HG02938 (cell line): ENCODE measurements around the gene JAKMIP2.
"Not testable (repeated sequence)": the region's sequence is repeated elsewhere in the genome, so short reads cannot be mapped to it uniquely, and the experiment has no call there.

Source experiments
- ATAC-seq: cut with Tn5 transposase; IDR thresholded peaks from one replicate; pipeline ENCODE4 v1.9.1; 2021; ENCODE audit warnings: mild to moderate bottlenecking, moderate library complexity; ENCODE audit not compliant: unreplicated experiment

Gene JAKMIP2

DNA sequence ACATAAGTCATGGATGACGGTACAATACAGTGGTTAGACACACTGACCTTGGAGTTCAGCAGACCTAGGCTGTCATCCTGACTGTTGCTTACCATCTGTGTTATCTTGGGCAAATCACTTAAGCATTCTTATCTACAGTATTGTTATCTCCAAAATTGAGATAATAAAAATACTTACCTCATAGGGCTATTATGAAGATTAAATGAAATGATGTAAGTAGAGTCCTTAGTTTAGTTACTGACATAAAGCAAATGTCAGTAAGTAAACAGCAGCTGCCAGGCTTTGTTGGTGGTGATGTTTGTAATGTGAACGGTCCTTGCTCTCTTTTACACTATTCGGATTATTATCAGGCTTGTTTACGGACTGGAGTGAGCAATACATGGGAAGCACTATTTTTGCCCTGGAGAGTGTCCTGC is 165.3 kb downstream of the JAKMIP2 start:
- ATAC-seq, result no peak

DNA sequence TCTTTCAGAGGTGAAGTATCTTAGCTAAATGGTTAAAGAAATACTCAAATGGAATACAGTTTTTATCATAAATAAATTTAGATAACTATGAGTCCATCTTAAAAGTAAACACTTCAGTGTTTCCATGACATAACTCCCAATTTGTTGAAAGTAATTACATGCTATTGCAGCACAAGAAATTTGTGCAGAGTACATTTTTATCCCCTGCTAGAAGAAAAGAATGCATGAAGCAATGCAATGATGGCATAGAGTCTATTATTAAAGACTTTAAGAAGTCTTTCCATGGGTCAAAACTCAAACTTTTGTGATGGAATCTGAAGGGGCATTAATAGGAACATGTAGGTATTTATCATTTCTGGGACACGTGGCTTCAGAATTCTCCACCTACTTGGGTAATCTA is 166.1 kb downstream of the JAKMIP2 start:
- ATAC-seq, result no peak

DNA sequence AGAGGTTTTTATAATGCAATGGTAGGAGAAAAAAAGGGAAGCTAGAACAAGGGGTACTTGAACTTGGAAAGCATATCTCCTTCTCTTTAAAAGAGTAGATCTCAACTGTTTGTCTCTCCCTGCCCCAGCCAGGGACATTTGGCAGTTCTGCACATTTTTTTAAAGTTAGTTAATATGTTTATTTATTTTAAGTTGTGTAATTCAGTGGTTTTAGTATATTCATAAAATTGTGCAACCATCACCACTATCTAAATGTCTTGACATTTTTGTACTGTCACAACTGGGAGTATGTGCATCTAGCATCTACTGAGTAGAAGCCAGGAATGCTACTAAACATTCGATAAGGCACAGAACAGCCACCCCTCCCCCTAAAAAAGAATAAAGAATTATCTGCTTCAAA is 169.2 kb downstream of the JAKMIP2 start:
- ATAC-seq, result no peak

DNA sequence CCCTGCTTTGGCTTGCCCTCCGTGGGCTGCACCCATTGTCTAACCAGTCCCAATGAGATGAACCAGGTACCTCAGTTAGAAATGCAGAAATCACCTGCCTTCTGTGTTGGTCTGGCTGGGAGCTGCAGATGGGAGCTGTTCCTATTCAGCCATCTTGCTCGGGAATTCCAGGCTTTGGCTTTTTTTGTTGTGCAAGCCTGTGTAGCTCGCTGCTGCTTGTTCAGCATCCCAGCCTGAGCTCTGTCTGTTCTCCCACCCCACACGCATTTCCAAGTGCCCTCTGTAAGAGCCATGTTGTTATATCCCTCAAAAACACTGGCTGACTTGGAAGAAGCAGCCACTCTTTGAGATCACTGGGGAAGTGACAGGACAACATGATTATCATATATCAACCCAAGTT is 171.0 kb downstream of the JAKMIP2 start:
- ATAC-seq, result no peak

DNA sequence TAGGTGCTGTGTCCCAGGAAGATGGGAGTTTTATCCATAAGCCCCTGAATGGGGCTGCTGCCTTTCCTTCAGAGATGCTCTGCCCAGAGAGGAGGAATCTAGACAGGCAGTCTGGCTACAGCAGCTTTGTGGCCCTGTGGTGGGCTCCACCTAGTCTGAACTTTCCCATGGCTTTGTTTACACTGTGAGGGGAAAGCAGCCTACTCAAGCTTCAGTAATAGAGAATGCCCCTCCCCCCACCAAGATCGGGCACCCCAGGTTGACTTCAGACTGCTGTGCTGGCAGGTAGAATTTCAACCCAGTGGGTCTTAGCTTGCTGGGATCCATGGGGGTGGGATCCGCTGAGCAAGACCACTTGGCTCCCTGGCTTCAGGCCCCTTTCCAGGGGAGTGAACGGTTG is 171.7 kb downstream of the JAKMIP2 start:
- ATAC-seq, result no peak

DNA sequence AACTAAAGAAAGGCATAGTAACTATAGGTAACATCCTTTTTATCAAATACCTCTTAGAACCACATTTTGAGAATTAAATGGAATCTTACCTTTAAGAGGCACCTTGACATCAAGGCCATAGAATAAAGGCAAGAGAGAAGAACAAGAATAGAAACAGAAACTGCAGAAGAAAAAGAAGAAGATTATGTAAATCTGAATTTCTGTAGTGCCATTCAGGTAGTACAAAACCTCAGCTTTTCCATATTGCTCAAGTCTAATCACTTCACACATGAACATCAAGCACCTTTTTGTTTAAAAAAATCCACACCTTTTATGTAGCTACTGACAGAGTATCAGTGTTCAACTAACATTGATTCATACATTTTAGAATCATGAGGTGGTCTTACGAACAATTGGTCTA is 180.9 kb downstream of the JAKMIP2 start:
- ATAC-seq, result no peak

DNA sequence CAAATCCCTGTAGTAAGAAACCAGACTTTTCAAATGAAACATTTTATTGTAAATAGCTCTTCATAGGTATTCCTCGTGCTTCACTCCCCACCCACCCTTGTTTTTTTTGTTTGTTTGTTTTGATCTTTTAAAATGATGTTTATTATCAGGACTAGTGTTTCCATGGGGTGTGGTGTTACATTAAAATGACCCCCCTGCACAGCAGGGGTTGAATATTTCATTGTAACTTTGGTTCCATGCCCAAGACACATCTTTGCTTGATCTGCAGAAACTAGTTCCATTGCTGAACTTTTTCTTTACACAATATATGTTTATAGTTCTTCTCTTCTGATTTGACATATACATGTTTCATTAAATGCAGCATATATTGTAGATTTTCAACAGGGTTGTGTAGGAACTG is 191.4 kb downstream of the JAKMIP2 start:
- ATAC-seq, result no peak

DNA sequence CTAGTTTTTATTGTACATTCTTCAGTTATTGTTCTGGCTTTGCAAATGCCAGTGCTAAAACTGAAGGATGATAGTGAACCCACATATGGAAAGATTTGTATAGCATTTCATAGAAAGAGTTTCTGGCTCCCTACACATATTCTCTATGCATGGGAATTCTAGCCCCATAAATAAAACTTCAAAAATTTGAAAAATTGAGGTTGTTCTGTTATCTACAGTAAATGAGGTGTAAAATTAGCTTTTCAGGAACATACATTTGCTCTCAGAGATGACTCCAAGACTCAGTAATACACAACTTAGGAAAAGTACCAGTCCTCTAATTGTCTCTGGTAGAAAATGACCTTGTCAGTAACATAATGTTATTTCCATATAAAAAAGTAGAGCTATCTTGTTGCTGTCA is 192.4 kb downstream of the JAKMIP2 start:
- no peak for ATAC-seq

DNA sequence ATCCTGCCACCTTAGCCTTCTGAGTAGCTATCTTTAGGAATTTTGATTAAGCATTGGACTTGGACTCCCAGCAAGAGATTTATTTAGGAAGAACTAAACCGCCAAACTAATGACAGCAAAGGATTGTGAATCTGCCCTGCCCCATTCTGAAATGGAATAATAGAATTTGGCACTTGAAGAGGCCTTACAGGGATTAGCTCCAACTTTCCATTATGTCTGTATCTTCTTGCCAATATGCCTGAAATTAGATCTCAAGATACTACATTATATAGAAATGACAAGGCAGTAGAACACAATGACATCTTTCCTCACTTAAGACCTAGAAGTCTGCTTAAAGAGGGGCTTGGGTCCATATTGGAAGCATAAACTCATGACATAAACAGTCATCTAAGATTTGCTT is 195.7 kb downstream of the JAKMIP2 start:
- ATAC-seq, result no peak

DNA sequence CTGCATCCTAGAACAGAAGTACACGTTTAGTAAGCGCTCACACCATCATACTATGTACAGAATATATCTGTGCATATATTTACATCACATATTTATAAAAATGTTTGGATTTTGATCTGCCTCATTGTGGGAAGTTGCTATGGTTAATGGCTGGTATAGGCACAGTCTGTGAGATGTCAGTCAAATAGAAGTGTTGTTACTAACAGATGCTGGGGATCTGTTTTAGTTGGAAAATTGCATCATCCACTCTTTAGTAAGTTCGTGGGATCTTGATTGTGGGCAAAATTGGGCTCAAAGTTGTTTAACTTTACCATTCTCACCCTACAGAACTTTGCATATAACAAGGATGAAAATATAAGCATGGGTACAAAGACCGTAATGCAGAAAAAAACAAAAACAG is 196.3 kb downstream of the JAKMIP2 start:
- no peak for ATAC-seq

DNA sequence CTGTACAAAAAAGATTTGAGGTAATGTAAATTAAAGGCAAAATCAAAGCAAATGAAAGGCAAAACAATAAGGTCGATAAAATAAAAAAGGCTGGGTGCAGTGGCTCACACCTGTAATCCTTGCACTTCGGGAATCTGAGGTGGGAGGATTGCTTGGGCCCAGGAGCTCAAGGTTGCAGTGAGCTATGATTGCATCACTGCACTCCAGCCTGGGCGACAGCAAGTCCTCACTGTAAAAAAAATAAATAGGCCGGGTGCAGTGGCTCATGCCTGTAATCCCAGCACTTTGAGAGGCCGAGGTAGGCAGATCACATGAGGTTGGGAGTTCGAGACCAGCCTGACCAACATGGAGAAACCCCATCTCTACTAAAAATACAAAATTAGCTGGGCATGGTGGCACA is 200.3 kb downstream of the JAKMIP2 start:
- not testable (repeated sequence) for ATAC-seq

DNA sequence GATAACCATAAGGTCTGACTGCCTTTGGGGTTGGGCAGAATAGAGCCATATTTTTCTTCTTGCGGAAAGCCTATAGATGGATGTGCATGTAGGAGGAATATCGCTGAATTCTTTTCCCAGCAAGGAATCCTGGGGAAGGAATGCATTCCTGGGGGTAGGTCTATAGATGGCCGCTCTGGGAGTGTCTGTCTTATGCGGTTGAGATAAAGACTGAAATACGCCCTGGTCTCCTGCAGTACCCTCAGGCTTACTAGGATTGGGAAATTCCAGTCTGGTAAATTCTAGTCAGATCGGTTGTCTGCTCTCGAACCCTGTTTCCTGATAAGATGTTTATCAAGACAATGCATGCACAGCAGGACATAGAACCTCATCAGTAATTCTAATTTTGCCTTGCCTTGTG is 202.1 kb downstream of the JAKMIP2 start:
- not testable (repeated sequence) for ATAC-seq

DNA sequence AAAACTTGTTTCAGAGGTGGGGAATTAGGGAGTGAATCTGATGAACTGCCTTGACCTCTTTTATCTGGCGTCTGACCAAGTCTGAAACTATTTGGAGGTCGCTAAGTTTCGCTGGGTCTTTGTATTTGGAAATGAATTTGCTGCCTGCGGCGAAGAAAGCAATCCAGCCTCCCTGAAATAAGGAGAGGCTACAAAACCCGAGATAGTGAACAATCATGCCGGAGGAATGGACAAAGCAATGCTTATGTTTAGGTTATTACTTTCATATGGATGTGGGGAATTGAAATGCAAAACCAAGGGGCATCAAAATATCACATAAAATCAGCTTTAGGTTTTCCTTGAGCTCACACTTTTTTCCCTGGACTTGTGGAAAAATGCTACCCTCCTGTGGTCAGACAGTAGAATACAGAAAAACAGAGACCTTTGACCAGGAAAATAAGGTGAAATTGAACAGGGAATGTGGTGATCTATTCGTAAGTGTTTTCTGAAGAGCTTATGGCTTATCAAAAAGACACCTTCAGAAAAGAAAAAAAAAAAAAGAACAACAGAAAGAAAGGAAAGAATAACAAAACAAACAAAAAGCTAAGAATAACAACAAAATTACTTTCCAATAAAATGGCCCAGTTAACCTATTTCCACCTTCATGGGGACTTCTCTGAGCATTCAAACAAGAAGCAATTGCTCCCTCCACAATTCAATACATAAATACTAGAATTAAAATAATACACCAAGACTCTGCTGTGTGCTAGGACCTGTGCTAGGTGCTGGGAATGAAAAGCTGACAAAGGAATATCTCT is 204.1 kb downstream of the JAKMIP2 start:
- ATAC-seq, result no peak

DNA sequence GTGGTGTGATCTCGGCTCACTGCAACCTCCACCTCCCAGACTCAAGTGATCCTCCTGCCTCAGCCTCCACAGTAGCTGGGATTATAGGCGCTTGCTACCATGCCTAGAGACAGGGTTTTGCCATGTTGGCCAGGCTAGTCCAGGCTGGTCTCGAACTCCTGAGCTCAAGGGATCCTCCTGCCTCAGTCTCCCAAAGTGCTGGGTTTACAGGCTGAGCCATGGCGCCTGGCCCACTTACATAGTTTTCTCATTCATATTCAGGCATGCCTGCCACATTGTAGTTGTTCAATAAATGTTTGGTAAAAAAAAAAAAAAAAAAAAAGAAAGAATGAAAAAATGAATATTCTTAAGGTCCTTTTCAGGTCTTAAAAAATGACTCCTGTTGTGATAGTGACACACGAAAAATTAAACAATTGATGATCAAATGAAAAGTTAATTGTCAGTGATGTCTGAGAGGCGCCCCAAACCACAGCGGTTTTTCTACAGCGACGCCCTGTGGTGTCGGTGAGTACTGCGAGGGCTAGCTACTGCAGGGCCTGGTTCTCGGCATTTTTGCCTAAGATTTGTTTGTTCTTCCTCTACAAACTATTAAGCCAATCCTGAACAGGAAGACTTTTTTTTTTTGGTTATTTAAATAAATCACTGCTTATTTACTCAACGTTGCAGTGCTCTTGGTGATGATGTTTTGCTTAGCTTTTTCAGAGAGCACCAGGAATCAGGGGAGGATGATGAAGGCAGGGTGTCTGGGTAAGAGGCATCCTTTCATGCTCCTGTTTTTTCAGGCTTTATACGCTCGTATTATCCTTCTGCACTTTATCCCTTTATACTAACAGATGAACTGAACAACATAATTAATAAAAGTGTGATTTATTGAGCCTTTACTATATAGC is 205.6 kb downstream of the JAKMIP2 start:
- peak; percentile 82 for ATAC-seq

DNA sequence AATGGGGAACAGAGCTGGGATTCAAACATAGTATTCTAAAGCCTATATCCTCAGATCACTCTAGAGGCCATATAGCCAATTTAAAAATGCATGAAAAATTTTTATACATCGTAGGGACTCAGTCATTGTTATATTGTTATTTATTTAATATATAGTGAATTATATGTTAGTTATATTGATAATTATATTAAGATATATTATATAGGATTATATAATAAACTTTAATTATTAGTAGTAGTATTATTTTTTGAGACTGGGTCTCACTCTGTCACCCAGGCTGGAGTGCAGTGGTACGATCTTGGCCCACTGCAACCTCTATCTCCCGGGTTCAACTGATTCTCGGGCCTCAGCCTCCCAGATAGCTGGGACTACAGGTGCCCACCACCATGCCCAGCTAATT is 206.9 kb downstream of the JAKMIP2 start:
- ATAC-seq, result no peak

DNA sequence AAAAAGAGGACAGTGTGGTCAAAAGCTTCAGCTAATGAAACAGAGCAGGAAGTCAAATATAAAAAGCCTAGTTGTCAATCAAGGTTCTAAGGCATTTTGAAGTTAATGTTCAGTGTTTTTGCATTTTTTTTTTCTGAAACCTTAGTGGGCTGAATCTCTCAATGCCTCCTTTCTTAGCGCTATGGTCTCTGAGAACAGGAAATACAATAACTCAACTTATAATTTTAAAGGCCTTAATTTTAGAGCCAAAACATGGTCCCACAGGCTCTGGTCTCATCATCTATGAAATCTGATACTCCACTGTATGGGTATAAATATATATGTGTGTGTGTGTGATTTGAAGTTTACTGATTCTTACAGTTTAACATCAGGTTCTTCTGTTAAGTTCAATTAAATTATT is 209.3 kb downstream of the JAKMIP2 start:
- no peak for ATAC-seq

DNA sequence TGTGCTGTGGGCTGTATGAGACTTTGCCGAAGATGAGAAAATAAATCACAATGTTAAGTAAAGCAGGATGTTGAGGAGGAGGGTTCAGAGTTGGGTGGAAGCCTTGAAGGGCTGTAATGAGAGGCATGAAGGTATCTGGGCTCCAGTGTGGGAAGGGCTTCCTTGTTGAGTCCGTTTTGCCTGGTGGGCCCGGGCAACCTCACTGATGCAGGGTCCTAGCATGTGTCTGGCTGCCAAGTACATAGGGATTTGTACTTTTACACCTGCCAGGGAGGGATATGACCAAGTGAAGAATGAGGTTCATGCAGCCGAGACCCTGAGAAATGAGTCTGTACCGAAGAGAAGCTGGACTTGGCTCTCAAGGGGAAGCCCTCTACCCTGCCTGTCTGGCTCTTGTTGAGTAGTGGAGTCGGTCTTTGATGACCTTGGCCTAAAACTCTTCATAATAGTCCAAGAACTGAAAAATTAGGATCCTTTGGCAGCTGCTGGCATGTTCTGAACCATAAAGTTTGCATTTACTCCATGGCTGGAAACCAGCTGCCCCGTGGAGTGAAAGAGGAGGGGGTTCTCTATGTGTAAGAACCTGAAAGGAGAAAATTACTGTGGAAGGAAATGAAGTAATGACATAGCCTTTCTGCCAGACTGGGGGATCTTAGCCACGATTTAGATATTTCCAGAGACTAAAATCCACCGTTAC is 213.7 kb downstream of the JAKMIP2 start:
- ATAC-seq, result no peak

DNA sequence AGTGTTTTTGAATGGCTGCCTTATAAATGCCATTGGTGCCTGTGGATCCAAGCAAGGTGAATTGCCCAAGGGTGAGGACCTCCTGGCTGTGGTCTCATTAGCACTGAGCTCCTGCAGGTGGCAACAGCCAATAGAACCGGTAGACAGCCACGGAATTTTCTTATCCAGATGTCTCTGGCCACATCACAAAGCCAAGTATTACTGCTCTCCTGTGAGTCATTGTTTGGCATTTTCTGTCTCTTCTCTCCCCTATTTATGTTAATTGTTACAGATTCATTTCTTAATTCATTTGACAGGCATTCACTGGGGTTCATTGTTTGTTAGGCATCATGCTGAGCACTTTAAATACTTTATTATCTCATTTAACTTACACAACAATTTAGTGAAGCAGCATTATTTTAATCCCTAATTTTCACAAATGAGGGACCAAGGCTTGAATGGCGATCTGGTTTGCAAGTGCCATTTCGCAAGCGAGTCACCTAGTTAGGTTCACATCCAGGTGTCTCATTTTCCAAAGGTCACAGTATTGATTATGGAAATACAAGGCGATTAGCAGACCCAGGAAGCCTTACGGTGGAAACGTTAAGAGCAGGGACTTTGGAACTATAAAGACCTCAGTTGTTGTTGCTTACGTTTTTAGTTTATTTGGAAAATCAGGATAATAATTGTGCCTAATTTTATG is 214.5 kb downstream of the JAKMIP2 start:
- ATAC-seq, result no peak

DNA sequence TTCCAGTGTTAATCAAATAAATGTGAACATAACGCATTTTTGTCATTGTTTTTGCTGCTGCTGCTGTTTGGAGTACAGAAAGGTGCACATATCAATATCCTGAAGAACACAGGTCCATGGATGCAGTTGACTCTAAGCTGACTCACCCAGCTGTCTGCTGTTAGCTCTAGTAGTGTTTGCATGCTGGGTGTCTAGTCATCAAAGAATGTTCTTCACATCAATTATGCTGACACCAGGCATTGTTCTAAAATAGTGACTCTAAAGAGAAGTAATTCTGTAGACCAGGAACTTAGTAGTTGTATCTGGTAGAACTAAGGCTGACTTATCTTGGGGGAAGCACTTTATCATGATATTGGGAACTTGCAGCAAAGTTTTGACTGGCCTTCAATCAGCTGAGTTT is 217.0 kb downstream of the JAKMIP2 start:
- no peak for ATAC-seq

DNA sequence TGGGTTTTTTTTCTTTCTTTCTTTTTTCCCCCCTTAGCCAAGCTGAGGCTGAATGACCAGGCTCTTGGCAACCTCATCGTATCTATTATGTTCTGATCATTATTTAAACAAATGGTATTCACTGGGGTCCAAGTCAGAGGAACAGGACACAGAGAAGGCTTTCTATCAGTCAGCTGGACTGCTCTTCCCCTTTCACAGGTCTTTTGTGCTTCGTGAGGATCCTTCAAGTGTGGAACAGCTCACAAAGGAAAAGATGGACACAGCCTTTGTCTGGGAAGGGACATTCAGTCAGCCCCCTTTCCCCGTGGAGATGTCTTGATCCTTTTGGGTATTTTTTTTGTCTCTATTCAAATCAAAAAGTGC is 218.4 kb downstream of the JAKMIP2 start:
- no peak for ATAC-seq

DNA sequence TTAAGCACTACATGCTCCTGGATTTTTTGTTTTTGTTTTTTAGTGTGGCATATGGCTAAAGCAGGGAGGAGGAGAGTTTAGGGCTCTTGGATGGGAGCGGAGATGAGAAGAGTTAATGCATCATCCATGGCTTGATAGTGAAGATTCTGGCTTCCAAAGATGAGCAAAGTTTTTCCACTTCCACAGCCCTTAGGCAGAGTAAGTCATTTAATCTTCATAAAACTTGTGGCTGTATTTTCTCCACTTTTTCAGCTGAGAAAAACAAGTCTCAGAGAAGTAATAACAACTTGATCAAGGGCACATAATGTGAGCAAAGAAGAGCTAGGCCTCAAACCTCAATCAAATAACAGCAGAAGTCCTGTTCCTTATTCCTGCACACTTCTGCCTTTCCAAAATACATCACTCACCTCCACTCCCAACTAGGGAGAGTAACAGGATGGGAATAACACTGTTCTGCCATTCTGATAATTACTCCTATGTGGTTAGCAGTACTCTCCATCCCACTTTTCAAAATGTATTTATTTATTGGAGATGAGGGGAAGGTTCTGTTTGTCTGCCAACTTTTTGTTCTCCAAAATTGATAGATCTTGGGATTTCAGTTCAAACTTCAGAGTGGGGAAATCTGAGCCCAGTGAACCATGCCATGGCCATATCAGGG is 218.9 kb downstream of the JAKMIP2 start:
- no peak for ATAC-seq
